Peyer's patch (tissue), 4 donors: ENCODE data around the gene SLC25A40.

ENCODE experiments used
- POLR2A ChIP-seq, 2 donors: fragments of 450-650 bp; IDR thresholded peaks; one replicate each; pipeline ENCODE4 v1.5.1; 2017; ENCODE audit warnings: antibody characterized with exemption in 2 of 2, mild to moderate bottlenecking in 2 of 2, moderate library complexity in 2 of 2
- TF ChIP-seq, protein P1 (sequence below), 6 experiments: fragments of 450-650 bp in 4 of 6; fragments of 200-600 bp in 2 of 6; sonication (generic) in 1 of 6; IDR thresholded peaks; one replicate each; pipeline ENCODE4 v1.5.1; 2017 to 2019; ENCODE audit warnings: antibody characterized with exemption in 6 of 6, mild to moderate bottlenecking in 3 of 6, moderate library complexity in 1 of 6

GRCh38 chr7:87872346-87872745 lies 3.8 kb downstream of the SLC25A40 start:
- TF ChIP-seq POLR2A (IDR thresholded peaks at IDR 0.05) = no peak
- TF ChIP-seq, protein P1, sequence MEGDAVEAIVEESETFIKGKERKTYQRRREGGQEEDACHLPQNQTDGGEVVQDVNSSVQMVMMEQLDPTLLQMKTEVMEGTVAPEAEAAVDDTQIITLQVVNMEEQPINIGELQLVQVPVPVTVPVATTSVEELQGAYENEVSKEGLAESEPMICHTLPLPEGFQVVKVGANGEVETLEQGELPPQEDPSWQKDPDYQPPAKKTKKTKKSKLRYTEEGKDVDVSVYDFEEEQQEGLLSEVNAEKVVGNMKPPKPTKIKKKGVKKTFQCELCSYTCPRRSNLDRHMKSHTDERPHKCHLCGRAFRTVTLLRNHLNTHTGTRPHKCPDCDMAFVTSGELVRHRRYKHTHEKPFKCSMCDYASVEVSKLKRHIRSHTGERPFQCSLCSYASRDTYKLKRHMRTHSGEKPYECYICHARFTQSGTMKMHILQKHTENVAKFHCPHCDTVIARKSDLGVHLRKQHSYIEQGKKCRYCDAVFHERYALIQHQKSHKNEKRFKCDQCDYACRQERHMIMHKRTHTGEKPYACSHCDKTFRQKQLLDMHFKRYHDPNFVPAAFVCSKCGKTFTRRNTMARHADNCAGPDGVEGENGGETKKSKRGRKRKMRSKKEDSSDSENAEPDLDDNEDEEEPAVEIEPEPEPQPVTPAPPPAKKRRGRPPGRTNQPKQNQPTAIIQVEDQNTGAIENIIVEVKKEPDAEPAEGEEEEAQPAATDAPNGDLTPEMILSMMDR (IDR thresholded peaks at IDR 0.05) = no peak
